Effector memory CD8-positive, alpha-beta T cell (primary cell): ENCODE data around the gene AGXT2.

ENCODE experiments used
- ATAC-seq: fragments of 150-1000 bp; cut with Tn5 transposase; replicated peaks from 2 replicates; pipeline ENCODE4 v1.10.0; 2021; ENCODE audit warnings: mild to moderate bottlenecking, moderate library complexity
- DNase-seq, 3 experiments: peaks; one replicate each; pipeline ENCODE4 v3.0.0; 2021
- H3K27ac Mint-ChIP-seq, 2 donors: one replicate each; pipeline ENCODE4 v1.8.0; 2022; ENCODE audit warnings: mild to moderate bottlenecking in 2 of 2, mixed read lengths in 2 of 2, moderate library complexity in 2 of 2
- H3K27me3 Mint-ChIP-seq, 2 donors: one replicate each; pipeline ENCODE4 v1.8.0; 2022; ENCODE audit warnings: mixed read lengths in 2 of 2
- H3K36me3 Mint-ChIP-seq: one replicate; pipeline ENCODE4 v1.8.0; 2022; ENCODE audit warnings: mild to moderate bottlenecking, moderate library complexity, mixed read lengths; ENCODE audit not compliant: insufficient read depth
- H3K4me1 Mint-ChIP-seq, 2 donors: one replicate each; pipeline ENCODE4 v1.8.0; 2022; ENCODE audit warnings: low read depth in 2 of 2, mixed read lengths in 2 of 2
- H3K4me3 Mint-ChIP-seq, 2 donors: one replicate each; pipeline ENCODE4 v1.8.0; 2022; ENCODE audit warnings: mild to moderate bottlenecking in 2 of 2, mixed read lengths in 2 of 2, moderate library complexity in 2 of 2
- H3K9me3 Mint-ChIP-seq, 2 donors: one replicate each; pipeline ENCODE4 v1.8.0; 2022; ENCODE audit warnings: mixed read lengths in 2 of 2

The AGXT2 gene

GRCh38 chr5:34959323-34959722 is 88.4 kb downstream of the AGXT2 start:
- H3K4me1 Mint-ChIP-seq: no peaks in the 10 kb centered on the region
- H3K27ac Mint-ChIP-seq: peak overlapping the region; percentile 4 to 26
- no peak overlapping the region for H3K4me3 Mint-ChIP-seq
- ATAC-seq (no peak), DNase-seq (no peak)
- H3K9me3 Mint-ChIP-seq: no peaks in the 10 kb centered on the region
- no peaks in the 10 kb centered on the region for H3K27me3 Mint-ChIP-seq
- H3K36me3 Mint-ChIP-seq: peaks cover 21% of the 10 kb centered on the region

GRCh38 chr5:34957857-34958690 is 89.7 kb downstream of the AGXT2 start:
- H3K4me3 Mint-ChIP-seq: no peak overlapping the region
- no peaks in the 10 kb centered on the region for H3K9me3 Mint-ChIP-seq
- H3K27me3 Mint-ChIP-seq: no peaks in the 10 kb centered on the region
- peaks cover 33% of the 10 kb centered on the region for H3K36me3 Mint-ChIP-seq
- DNase-seq (no peak), ATAC-seq (peak; percentile 35)
- H3K27ac Mint-ChIP-seq: peak overlapping the region in 1 of 2 donors; percentile 11
- no peaks in the 10 kb centered on the region for H3K4me1 Mint-ChIP-seq

GRCh38 chr5:34957321-34957720 is 90.4 kb downstream of the AGXT2 start:
- Mint-ChIP-seq H3K4me3 (no peak overlapping the region), H3K9me3 (no peaks in the 10 kb centered on the region), H3K4me1 (no peaks in the 10 kb centered on the region), H3K27me3 (no peaks in the 10 kb centered on the region), H3K36me3 (peaks cover 41% of the 10 kb centered on the region), H3K27ac (no peak overlapping the region)
- DNase-seq (no peak), ATAC-seq (no peak)
